Measurements from ENCODE around the gene ARHGAP29.

ARHGAP29 gene

GRCh38 chr1:94279038-94279437 is 41.7 kb upstream of the ARHGAP29 start:
- TF ChIP-seq CTCF (IDR thresholded peaks at IDR 0.05; ENCODE audit: borderline replicate concordance, extremely low read depth, low read length, poor library complexity, severe bottlenecking) (no peak), EZH2 (IDR thresholded peaks at IDR 0.05; ENCODE audit: borderline replicate concordance, low read depth, low read length, severe bottlenecking) (no peak)
- no peak overlapping the region for H3K9ac ChIP-seq (ENCODE audit: low read depth, low read length)

GRCh38 chr1:94276988-94277434 is 39.6 kb upstream of the ARHGAP29 start:
- TF ChIP-seq EZH2 (IDR thresholded peaks at IDR 0.05; ENCODE audit: borderline replicate concordance, low read depth, low read length, severe bottlenecking): no peak
- no peak for TF ChIP-seq CTCF (IDR thresholded peaks at IDR 0.05; ENCODE audit: borderline replicate concordance, extremely low read depth, low read length, poor library complexity, severe bottlenecking)

More at GRCh38 chr1:94279038-94279437, 41.7 kb upstream of the ARHGAP29 start:
- no peaks in the 10 kb centered on the region for H4K20me1 ChIP-seq (ENCODE audit: insufficient read depth, low read length)
- no peak overlapping the region for H3K27ac ChIP-seq (ENCODE audit: low read length)
- ATAC-seq (ENCODE audit: insufficient read depth, low read depth) (no peak), DNase-seq (no peak)
- no peaks in the 10 kb centered on the region for H3K36me3 ChIP-seq (ENCODE audit: insufficient read depth, low read length)
- no peaks in the 10 kb centered on the region for H3K9me3 ChIP-seq (ENCODE audit: insufficient read depth, low read length, severe bottlenecking)
- no peak overlapping the region for H2AFZ ChIP-seq (ENCODE audit: low read depth, low read length)
- H3K79me2 ChIP-seq (ENCODE audit: insufficient read depth, low read length): no peaks in the 10 kb centered on the region
- H3K4me2 ChIP-seq (ENCODE audit: insufficient read depth, low read length): no peak overlapping the region
- H3K27me3 ChIP-seq (ENCODE audit: insufficient read depth, low read length, poor library complexity): no peaks in the 10 kb centered on the region
- H3K4me3 ChIP-seq (ENCODE audit: low read depth in 1 of 2, low read length in 2 of 2): no peak overlapping the region
- H3K4me1 ChIP-seq (ENCODE audit: insufficient read depth, low read length): no peaks in the 10 kb centered on the region

GRCh38 chr1:94275083-94275482 is 37.7 kb upstream of the ARHGAP29 start:
- no peak overlapping the region for H2AFZ ChIP-seq (ENCODE audit: low read depth, low read length)
- no peak overlapping the region for H3K4me3 ChIP-seq (ENCODE audit: low read depth in 1 of 2, low read length in 2 of 2)
- no peak for ATAC-seq (ENCODE audit: insufficient read depth, low read depth)
- H3K36me3 ChIP-seq (ENCODE audit: insufficient read depth, low read length): no peaks in the 10 kb centered on the region
- H3K27me3 ChIP-seq (ENCODE audit: insufficient read depth, low read length, poor library complexity): no peaks in the 10 kb centered on the region
- H3K9ac ChIP-seq (ENCODE audit: low read depth, low read length): no peak overlapping the region
- H3K9me3 ChIP-seq (ENCODE audit: insufficient read depth, low read length, severe bottlenecking): no peaks in the 10 kb centered on the region
- no peaks in the 10 kb centered on the region for H3K4me1 ChIP-seq (ENCODE audit: insufficient read depth, low read length)
- TF ChIP-seq CTCF (IDR thresholded peaks at IDR 0.05; ENCODE audit: borderline replicate concordance, extremely low read depth, low read length, poor library complexity, severe bottlenecking) (no peak), EZH2 (IDR thresholded peaks at IDR 0.05; ENCODE audit: borderline replicate concordance, low read depth, low read length, severe bottlenecking) (no peak)
- no peaks in the 10 kb centered on the region for H4K20me1 ChIP-seq (ENCODE audit: insufficient read depth, low read length)
- no peaks in the 10 kb centered on the region for H3K79me2 ChIP-seq (ENCODE audit: insufficient read depth, low read length)
- no peak overlapping the region for H3K27ac ChIP-seq (ENCODE audit: low read length)
- no peak overlapping the region for H3K4me2 ChIP-seq (ENCODE audit: insufficient read depth, low read length)
- no peak for DNase-seq

More at GRCh38 chr1:94276988-94277434, 39.6 kb upstream of the ARHGAP29 start:
- no peak for ATAC-seq (ENCODE audit: insufficient read depth, low read depth)
- no peak overlapping the region for H3K4me3 ChIP-seq (ENCODE audit: low read depth in 1 of 2, low read length in 2 of 2)
- no peaks in the 10 kb centered on the region for H3K27me3 ChIP-seq (ENCODE audit: insufficient read depth, low read length, poor library complexity)
- H3K4me1 ChIP-seq (ENCODE audit: insufficient read depth, low read length): no peaks in the 10 kb centered on the region
- no peaks in the 10 kb centered on the region for H3K36me3 ChIP-seq (ENCODE audit: insufficient read depth, low read length)
- no peak overlapping the region for H3K9ac ChIP-seq (ENCODE audit: low read depth, low read length)
- H4K20me1 ChIP-seq (ENCODE audit: insufficient read depth, low read length): no peaks in the 10 kb centered on the region
- no peak overlapping the region for H3K27ac ChIP-seq (ENCODE audit: low read length)
- H3K9me3 ChIP-seq (ENCODE audit: insufficient read depth, low read length, severe bottlenecking): no peaks in the 10 kb centered on the region
- no peak for DNase-seq
- no peak overlapping the region for H3K4me2 ChIP-seq (ENCODE audit: insufficient read depth, low read length)
- H3K79me2 ChIP-seq (ENCODE audit: insufficient read depth, low read length): no peaks in the 10 kb centered on the region
- H2AFZ ChIP-seq (ENCODE audit: low read depth, low read length): no peak overlapping the region

GRCh38 chr1:94274561-94274960 is 37.2 kb upstream of the ARHGAP29 start:
- H3K9ac ChIP-seq (ENCODE audit: low read depth, low read length): no peak overlapping the region
- H3K4me2 ChIP-seq (ENCODE audit: insufficient read depth, low read length): no peak overlapping the region
- no peaks in the 10 kb centered on the region for H3K4me1 ChIP-seq (ENCODE audit: insufficient read depth, low read length)
- H3K36me3 ChIP-seq (ENCODE audit: insufficient read depth, low read length): no peaks in the 10 kb centered on the region
- H3K4me3 ChIP-seq (ENCODE audit: low read depth in 1 of 2, low read length in 2 of 2): no peak overlapping the region
- H2AFZ ChIP-seq (ENCODE audit: low read depth, low read length): no peak overlapping the region
- H4K20me1 ChIP-seq (ENCODE audit: insufficient read depth, low read length): no peaks in the 10 kb centered on the region
- H3K27ac ChIP-seq (ENCODE audit: low read length): no peak overlapping the region
- DNase-seq: no peak
- no peaks in the 10 kb centered on the region for H3K79me2 ChIP-seq (ENCODE audit: insufficient read depth, low read length)
- TF ChIP-seq EZH2 (IDR thresholded peaks at IDR 0.05; ENCODE audit: borderline replicate concordance, low read depth, low read length, severe bottlenecking) (no peak), CTCF (IDR thresholded peaks at IDR 0.05; ENCODE audit: borderline replicate concordance, extremely low read depth, low read length, poor library complexity, severe bottlenecking) (no peak)
- no peaks in the 10 kb centered on the region for H3K27me3 ChIP-seq (ENCODE audit: insufficient read depth, low read length, poor library complexity)
- H3K9me3 ChIP-seq (ENCODE audit: insufficient read depth, low read length, severe bottlenecking): no peaks in the 10 kb centered on the region
- no peak for ATAC-seq (ENCODE audit: insufficient read depth, low read depth)

Measured in DND-41 (cell line).